GM23338 (cell line): Measurements from ENCODE around the gene TPK1.

Experiments
- CREB1 ChIP-seq: fragments of 250-450 bp; sonication (Bioruptor Pico); IDR thresholded peaks from 2 replicates; pipeline ENCODE4 v1.5.0; 2020; ENCODE audit warnings: low read depth, mild to moderate bottlenecking, moderate library complexity
- CTCF ChIP-seq, 2 experiments: fragments of 200-600 bp in 1 of 2; sonication (generic) in 1 of 2; conservative IDR thresholded peaks; 2 replicates each; pipeline versions ENCODE4 v1.5.1 to v1.6.1; 2016 to 2017; ENCODE audit warnings: antibody characterized with exemption in 2 of 2, low read depth in 2 of 2, mild to moderate bottlenecking in 2 of 2, moderate library complexity in 1 of 2
- EZH2 ChIP-seq: fragments of 200-600 bp; sonication (generic); IDR thresholded peaks from one replicate; pipeline ENCODE4 v1.8.0; 2017; ENCODE audit warnings: antibody characterized with exemption, mild to moderate bottlenecking, low read depth; ENCODE audit not compliant: unreplicated experiment
- EZH2phosphoT487 ChIP-seq: fragments of 200-600 bp; sonication (generic); IDR thresholded peaks from one replicate; pipeline ENCODE4 v1.8.1; 2018; ENCODE audit warnings: antibody characterized with exemption; ENCODE audit not compliant: unreplicated experiment
- JUNB ChIP-seq: IDR thresholded peaks from one replicate; pipeline ENCODE4 v1.6.1; 2016; ENCODE audit warnings: antibody characterized with exemption; ENCODE audit not compliant: unreplicated experiment
- POLR2AphosphoS5 ChIP-seq: IDR thresholded peaks from 2 replicates; pipeline ENCODE4 v1.6.1; 2016; ENCODE audit warnings: antibody characterized with exemption, low read depth
- ZNF462 ChIP-seq: fragments of 250-450 bp; sonication (Bioruptor Pico); IDR thresholded peaks from 2 replicates; pipeline ENCODE4 v1.5.0; 2020; ENCODE audit warnings: mild to moderate bottlenecking, moderate library complexity

GRCh38 chr7:144497282-144497681 lies 338.6 kb downstream of the TPK1 start:
- TF ChIP-seq EZH2 (no peak), CTCF (conservative IDR thresholded peaks at IDR 0.05; ENCODE audit: low read depth in 2 of 2) (no peak), POLR2AphosphoS5 (no peak), CREB1 (CRISPR knock-in tag) (no peak), JUNB (no peak), EZH2phosphoT487 (no peak), ZNF462 (CRISPR knock-in tag) (no peak)
